PC-9 (cell line): Measurements from ENCODE around the gene HNF1A. TPM values are rescaled to one million over a fixed set of nuclear protein-coding genes. Genes with fewer than 3 reads are reported as not detected.
A peak's percentile ranks its signal among the peaks of the same experiment; 100 is the strongest.

Experiments
- BruUV-seq: library from RNA; stranded (reverse); fragments of 400-500 nt; replicated peaks from 2 replicates; lab custom pipeline; 2021; lab: Mats Ljungman, UMichigan
- CTCF ChIA-PET: fragments of 300-600 bp; sonication (Branson Sonifier 250); formaldehyde crosslinking; loops from one replicate; lab custom pipeline; 2022; ENCODE audit warnings: antibody characterized with exemption; lab: Charles Lee
- POLR2A ChIA-PET: fragments of 300-600 bp; sonication (Branson Sonifier 250); formaldehyde crosslinking; loops from one replicate; lab custom pipeline; 2022; ENCODE audit warnings: antibody characterized with exemption; ENCODE audit not compliant: unreplicated experiment; lab: Charles Lee
- DNase-seq, 2 experiments: peaks; one replicate each; pipeline versions ENCODE4 v3.0.0 to v3.0.0-alpha.2; 2015 to 2022; ENCODE audit warnings: mixed read lengths in 1 of 2
- H2AFZ ChIP-seq: fragments of 200-600 bp; sonication (generic); 2 replicates; pipeline ENCODE4 v1.8.1; 2017; ENCODE audit warnings: antibody characterized with exemption
- H3F3A ChIP-seq: fragments of 200-600 bp; sonication (generic); 2 replicates; pipeline ENCODE4 v1.8.1; 2017; ENCODE audit warnings: antibody characterized with exemption, mild to moderate bottlenecking, low read depth; ENCODE audit not compliant: insufficient read depth
- H3K27ac ChIP-seq: fragments of 200-600 bp; sonication (generic); 2 replicates; pipeline ENCODE4 v1.6.1; 2016; ENCODE audit warnings: mixed run types
- H3K27me3 ChIP-seq: fragments of 200-600 bp; sonication (generic); 2 replicates; pipeline ENCODE4 v1.6.1; 2016; ENCODE audit warnings: low read depth, mixed run types; ENCODE audit not compliant: insufficient read depth
- H3K36me3 ChIP-seq: fragments of 200-600 bp; sonication (generic); 2 replicates; pipeline ENCODE4 v1.6.1; 2016; ENCODE audit warnings: low read depth, mixed run types
- H3K4me1 ChIP-seq: fragments of 200-600 bp; sonication (generic); replicated peaks from 2 replicates; pipeline ENCODE4 v1.6.1; 2016; ENCODE audit warnings: mixed run types; ENCODE audit not compliant: insufficient read depth
- H3K4me2 ChIP-seq: fragments of 200-600 bp; sonication (generic); 2 replicates; pipeline ENCODE4 v1.6.1; 2017; ENCODE audit warnings: mixed run types
- H3K4me3 ChIP-seq: fragments of 200-600 bp; sonication (generic); 2 replicates; pipeline ENCODE4 v1.6.1; 2016; ENCODE audit warnings: mixed run types
- H3K79me2 ChIP-seq: fragments of 200-600 bp; sonication (generic); 2 replicates; pipeline ENCODE4 v1.6.1; 2017; ENCODE audit warnings: low read depth, mixed run types
- H3K9me2 ChIP-seq: fragments of 200-600 bp; sonication (generic); 2 replicates; pipeline ENCODE4 v1.8.1; 2017; ENCODE audit warnings: mild to moderate bottlenecking; ENCODE audit not compliant: insufficient read depth
- H3K9me3 ChIP-seq: fragments of 200-600 bp; sonication (generic); 2 replicates; pipeline ENCODE4 v1.8.1; 2016; ENCODE audit warnings: low read depth; ENCODE audit not compliant: insufficient read depth
- H4K20me1 ChIP-seq: fragments of 200-600 bp; sonication (generic); 2 replicates; pipeline ENCODE4 v1.8.1; 2017; ENCODE audit not compliant: insufficient read depth
- CTCF ChIP-seq: fragments of 200-600 bp; sonication (generic); conservative IDR thresholded peaks from 2 replicates; pipeline ENCODE4 v1.6.1; 2017; ENCODE audit warnings: mixed run types, antibody characterized with exemption, mild to moderate bottlenecking, moderate library complexity
- EZH2 ChIP-seq: fragments of 200-600 bp; sonication (generic); IDR thresholded peaks from 2 replicates; pipeline ENCODE4 v1.8.0; 2017; ENCODE audit warnings: antibody characterized with exemption, low read depth
- intact Hi-C: fragments of 100-400 bp; cut with micrococcal nuclease; formaldehyde crosslinking; loops from one replicate; pipeline ENCODE4 v1.10.0; 2022; ENCODE audit not compliant: unreplicated experiment
- total RNA-seq: library from RNA; stranded (reverse); gene quantifications from 2 replicates; pipeline ENCODE4 v1.2.3, GENCODE V29; 2021

HNF1A gene
- total RNA-seq, 1 experiment from 2014 or later: not detected

GRCh38 chr12:120959111-120959878 is 19.0 kb upstream of the HNF1A start:
- no peak for TF ChIP-seq EZH2
- no peak for TF ChIP-seq CTCF
- CTCF ChIA-PET: interaction anchor here (1.0 kb wide), 1 partner anchor 19 kb away, joined by 3 read pairs; no protein-coding TSS in a partner anchor
- POLR2A ChIA-PET: no interaction called here
- Histone ChIP-seq H3K36me3 (no peaks in the 10 kb centered on the region), H3K9me2 (no peaks in the 10 kb centered on the region), H3K4me3 (no peak overlapping the region), H3K27ac (no peak overlapping the region), H3K79me2 (no peaks in the 10 kb centered on the region), H3K4me2 (peak overlapping the region; percentile 19; the same call in 1 of the 2 replicates), H3K27me3 (no peaks in the 10 kb centered on the region), H4K20me1 (no peaks in the 10 kb centered on the region), H3K4me1 (peaks cover 18% of the 10 kb centered on the region), H3F3A (peaks cover 17% of the 10 kb centered on the region; the same call in 1 of the 2 replicates), H3K9me3 (no peaks in the 10 kb centered on the region), H2AFZ (no peak overlapping the region)
- intact Hi-C loops: no loop called here
- no peak for DNase-seq
- BruUV-seq: no TSS peak

- POLR2A ChIA-PET: no interaction called here
- no peak overlapping the region for H3K27ac ChIP-seq
Measured at GRCh38 chr12:120960657-120961056, 17.7 kb upstream of the HNF1A start.

More at GRCh38 chr12:120960657-120961056, 17.7 kb upstream of the HNF1A start:
- peaks cover 17% of the 10 kb centered on the region; the same call in 1 of the 2 replicates for H3F3A ChIP-seq
- H4K20me1 ChIP-seq: no peaks in the 10 kb centered on the region
- H3K4me1 ChIP-seq: peaks cover 18% of the 10 kb centered on the region
- DNase-seq: no peak
- intact Hi-C loops: no loop called here
- no peak overlapping the region for H2AFZ ChIP-seq
- CTCF ChIA-PET: interaction anchor here (0.6 to 1.0 kb wide), 2 partner anchors 21 to 46 kb away, joined by 3 to 5 read pairs; no protein-coding TSS in a partner anchor
- TF ChIP-seq CTCF (no peak), EZH2 (no peak)
- BruUV-seq: no TSS peak
- no peak overlapping the region for H3K4me3 ChIP-seq
- H3K9me3 ChIP-seq: no peaks in the 10 kb centered on the region
- H3K79me2 ChIP-seq: no peaks in the 10 kb centered on the region
- H3K27me3 ChIP-seq: no peaks in the 10 kb centered on the region
- no peaks in the 10 kb centered on the region for H3K36me3 ChIP-seq
- no peaks in the 10 kb centered on the region for H3K9me2 ChIP-seq
- H3K4me2 ChIP-seq: no peak overlapping the region
